Activated T-cell treated with anti-CD3 and anti-CD28 coated beads for 24 hours (primary cell): ENCODE results near the gene KCNH1.

Source experiments
- DNase-seq: peaks from one replicate; pipeline ENCODE4 v3.0.0-alpha.2; 2020; ENCODE audit warnings: low read depth

Gene KCNH1

DNA sequence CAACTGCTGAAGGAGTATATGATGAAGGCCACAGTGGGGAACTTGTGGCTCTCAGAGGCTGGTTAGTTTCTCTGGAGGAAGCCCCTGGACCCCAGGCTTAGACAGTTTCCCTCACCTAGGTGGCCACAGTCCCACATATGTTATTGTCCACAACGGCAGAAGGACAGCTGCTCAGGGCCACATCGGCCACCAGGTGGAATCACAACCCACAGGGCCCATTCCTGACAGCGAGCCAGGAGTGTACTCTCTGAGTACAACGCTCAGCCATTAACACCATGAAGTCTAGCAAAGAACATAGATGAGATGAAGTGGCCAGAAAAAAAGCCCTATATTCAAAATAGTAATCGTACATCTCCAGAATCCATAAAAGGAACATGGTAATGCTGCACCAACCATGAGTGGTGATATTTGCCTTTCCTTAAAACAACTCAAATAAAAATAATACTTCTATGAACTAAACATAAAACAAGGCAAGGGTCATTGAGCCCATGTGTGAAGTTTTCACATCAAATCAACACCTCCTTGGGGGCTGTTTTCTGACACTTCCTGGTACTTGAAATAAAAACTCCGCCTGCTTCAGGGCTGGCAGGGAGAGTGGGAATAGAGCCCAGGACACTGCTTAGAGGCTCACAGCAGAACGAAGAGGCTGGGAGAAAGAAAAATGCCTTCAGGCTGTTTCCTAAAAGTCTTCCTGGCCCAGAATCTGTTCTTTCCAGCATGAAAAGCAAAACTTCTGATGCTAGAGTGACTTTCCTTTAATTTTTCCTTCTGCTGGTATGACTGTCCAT lies 421.9 kb downstream of the KCNH1 start:
- DNase-seq, result no peak

DNA sequence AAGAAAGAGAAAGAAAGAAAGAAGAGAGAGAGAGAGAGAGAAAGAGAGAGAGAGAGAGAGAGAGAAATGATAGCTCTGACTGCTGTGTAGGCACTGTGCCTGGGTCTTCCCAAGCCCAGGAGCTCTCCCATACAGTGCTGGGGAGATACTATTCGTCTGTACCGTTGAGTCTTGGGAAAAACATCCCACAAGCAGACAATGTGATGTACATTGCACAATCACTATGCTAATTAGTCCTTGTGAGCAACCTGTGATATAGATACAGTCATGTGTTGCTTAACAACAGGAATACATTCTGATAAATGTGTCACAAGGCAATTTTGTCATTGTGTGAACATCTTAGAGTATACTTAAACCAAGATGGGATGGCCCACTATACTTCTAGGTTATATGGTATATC lies 424.2 kb downstream of the KCNH1 start:
- DNase-seq, result no peak

DNA sequence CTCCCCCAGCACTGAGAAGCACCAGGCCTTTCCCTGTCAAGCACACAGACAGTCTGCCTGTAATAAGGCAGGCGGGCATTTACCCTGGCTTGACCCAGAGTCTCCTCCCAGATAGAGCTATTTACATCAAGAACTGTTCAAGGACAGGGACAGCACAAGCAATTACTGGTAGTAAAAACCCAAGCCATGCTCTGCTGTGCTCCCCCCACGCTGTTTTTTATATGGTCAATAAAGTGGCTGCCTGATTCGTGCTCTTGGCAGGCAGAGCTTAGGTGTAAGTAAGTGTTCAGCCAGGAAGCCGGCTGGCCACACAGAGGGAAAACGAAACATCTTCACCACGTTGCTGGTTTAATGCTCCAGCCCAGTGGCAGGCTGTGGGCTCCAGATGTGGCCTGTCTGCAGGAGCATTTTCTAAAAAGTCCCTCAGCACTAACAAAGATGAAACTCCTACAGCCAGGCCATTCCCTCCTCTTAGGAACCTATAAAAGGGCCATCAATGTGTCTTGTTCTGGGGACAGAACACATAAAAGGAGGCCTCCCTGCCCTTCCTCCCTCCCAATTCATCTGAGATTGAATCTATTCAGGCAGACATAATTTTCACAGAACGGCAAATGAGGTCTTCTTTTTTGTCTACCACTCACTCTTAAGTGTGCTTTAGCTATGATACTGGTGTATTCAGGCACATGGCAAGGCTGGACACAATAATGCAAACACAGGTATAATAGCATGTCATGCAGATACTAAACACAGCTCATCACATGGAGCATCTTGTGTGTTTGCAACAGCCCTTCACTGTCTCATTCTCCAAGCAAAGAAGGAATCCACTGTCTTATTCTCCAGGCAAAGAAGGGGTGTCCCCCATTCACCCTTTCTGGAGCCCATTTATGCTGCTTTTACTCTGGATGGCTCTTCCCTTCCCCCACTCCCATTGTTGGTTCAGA lies 426.4 kb downstream of the KCNH1 start:
- no peak for DNase-seq

DNA sequence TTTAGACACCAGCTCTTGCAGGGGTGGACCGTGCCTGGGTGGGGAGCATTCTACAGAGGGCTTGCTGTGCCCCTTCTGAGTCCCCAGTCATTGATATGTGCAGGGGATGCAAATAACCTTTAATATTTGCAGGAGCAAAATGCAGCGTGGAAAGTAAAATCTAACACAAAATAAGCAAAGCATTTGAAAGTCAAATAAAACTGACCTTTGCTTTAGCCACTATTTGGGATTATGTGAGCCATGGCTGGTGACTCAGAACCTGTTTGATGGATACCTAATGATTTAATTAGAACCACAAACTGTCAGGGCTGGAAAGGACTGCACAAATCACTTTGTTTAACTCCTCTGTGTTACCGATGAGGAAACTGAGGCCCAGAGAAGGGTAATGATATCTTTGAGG lies 427.7 kb downstream of the KCNH1 start:
- DNase-seq, result no peak

DNA sequence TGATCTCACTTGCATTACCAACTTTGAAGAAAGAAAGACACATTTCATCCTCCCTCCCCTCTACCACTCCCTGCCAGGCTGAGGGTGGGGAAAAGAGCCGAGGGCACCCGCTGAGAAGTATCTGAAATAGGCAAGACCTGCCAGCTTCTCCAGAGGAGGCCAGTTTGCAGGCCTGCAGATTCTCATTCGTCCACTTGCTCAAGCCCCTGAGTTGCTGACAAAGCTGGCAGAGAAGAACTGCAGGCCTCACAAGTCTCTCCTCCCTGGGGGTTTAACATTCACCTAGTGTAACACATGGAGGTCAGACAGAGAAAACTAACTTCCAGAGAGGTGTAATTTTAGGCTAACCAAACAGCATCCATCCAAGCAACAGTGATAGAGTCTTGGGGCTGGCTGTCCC lies 428.9 kb downstream of the KCNH1 start:
- no peak for DNase-seq

DNA sequence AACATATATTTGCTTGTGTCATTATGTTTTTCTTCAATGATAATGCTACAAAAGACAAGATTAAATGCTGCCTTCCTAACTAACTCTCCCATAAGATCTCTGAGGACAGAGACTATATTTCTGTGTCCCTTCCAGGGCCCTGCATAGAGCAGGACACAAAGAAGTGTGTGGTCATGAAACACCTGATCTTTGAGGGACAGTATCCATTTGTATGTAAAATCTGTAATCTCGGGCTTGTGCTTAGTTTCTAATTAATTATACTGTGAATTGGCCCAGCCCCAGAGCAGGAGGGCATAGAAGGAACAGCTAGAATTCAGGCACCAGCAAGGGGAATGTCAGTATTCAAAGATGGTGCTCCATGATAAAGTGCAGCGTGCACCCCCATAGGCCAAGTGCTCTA lies 430.4 kb downstream of the KCNH1 start:
- no peak for DNase-seq

DNA sequence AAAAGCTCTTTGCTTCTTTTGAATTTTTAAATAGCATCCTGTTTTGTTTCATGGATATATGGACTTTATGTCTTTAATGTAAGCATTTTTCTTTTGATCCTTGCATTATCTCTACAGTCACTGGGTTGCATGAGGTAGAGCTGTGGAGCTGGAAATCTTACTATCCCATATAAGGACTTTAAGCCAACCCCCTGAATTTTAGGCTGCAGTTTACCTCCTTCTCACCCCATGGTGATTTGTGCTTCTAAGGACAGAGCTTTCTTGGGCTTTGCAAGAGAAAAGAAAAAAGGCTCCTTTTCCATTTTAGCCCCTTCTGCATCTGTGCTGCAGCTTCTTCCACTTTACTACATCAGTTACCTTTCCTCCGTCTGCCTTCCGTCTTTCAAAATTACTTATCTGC lies 431.4 kb downstream of the KCNH1 start:
- no peak for DNase-seq

DNA sequence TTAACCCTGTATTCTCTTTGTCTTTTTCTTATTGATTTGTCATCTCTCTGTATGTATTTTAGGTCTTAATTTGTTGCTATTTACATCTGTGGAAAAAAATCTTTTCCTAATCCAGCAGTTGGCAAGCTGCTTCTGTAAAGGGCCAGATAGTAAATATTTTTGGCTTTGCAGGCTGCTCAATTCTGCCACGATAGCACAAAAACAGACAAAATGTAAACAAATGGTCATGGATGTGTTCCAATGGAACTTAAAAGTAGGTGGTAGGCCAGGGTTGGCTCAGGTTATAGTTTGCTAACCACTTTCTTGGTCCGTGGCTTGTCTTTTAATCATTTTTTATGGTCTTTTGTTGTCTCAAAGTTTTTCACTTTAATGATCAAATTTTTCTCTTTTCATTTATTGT lies 433.4 kb downstream of the KCNH1 start:
- no peak for DNase-seq

DNA sequence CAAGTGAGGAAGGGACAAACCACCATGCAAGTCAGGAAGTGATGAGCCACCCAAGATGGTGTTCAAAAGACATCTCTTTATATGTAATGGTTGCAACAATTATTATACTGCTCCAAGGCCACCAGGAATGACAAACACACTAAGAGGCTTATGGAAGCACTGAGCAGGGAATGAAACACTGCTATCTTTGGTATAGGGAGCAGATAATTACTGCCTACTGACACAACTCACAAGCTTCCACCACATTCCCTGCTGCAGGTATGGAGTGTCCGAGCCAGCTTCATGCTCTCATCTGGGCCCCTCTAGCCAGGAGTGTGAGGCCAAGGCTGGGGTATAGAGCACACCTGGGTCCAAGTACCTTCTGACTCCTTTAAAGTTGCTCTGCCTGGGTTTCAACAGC lies 433.9 kb downstream of the KCNH1 start:
- no peak for DNase-seq

DNA sequence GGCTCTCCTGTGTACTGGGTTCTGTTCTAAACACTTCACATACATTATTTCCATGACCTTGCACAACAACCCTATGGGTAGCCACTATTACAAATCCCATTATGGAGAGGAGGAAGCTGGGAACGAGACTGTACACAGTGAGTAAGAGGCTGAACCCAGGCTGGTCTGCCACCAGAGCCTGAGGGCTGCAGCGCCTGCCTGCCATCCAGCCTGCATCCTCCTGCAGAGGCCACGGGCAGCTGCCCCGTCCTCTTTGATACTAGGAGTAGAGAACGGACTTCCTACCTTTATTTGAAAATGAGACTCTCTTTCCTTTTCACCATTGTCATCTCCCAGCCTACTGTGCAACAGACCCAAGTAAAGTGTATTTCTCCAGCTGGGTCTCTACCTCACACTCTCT lies 435.3 kb downstream of the KCNH1 start:
- DNase-seq, result no peak

DNA sequence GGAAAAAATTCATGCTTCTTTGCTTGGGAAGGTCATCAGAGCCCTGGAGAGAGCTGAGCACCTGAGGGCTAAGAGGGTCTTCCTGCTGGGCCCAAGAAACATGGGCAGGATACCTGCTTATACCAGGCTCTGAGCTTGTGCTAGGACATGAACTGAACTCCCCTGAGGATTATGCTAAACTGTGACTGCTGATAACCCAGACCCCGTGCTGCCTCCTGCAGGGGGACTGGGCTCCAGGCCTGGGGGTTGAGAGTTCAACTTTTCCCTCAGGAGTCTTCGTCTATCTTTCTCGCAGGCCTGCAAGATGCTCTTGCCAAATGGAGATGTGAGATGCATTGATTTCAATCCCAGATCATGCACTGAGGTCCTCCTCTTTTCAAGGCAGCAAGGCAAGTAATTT lies 436.8 kb downstream of the KCNH1 start:
- DNase-seq, result no peak

DNA sequence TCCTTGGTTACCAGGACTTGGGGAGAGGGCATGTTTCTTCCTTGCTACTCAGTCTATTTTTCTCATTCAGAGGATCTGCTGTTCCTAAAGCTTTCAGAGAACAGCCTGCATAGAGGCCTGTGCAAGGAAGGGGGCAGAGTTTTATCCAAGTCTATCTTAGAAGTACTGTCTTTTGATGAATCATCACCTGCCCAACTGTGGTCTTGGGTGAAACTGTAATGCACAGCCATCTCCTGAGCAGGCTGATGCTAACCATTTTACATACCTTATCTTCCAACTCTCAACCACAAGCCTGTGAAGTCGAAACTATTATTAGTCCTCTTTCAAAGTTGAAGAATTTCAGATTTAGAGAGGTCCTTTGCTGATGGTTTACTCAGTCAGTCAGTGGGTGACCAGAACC lies 437.2 kb downstream of the KCNH1 start:
- no peak for DNase-seq

DNA sequence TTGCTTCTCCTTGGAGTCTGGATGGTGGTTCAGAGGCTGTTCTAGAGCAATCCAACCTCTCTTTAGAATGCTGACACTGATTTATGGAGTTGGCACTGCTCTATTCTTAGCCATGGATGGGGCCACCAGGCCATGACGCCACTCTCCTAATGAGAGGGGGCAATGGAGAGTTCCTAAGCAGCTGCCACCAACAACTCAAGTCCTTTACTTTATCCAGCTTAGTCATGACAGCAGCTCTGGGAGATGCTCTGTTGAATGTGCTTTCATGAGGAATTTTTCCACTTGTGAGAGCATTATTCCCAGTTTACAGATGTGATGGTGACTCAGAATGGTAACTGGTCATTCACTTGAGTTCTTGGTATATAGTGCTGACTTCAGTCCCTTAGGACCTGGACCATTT lies 438.9 kb downstream of the KCNH1 start:
- DNase-seq, result no peak

DNA sequence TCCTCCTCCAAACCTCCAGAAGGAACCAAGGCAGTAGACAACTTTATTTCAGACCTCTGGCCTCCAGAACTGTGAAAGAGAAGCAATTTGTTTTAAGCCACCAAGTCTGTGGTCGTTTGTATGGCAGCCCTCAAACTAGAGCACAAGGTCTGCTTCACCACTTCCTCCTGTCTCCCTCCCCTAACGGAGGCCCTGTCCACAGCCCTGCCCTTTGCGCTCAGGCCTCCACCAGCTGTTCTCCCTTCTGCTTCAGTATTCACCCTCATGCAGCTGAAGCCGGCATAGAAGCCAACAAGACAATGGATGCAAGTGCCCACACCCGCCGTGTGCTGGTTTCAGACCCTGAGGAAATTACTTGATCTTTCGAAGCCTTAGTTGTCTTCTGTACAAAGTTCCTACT lies 441.2 kb downstream of the KCNH1 start:
- DNase-seq, result no peak

DNA sequence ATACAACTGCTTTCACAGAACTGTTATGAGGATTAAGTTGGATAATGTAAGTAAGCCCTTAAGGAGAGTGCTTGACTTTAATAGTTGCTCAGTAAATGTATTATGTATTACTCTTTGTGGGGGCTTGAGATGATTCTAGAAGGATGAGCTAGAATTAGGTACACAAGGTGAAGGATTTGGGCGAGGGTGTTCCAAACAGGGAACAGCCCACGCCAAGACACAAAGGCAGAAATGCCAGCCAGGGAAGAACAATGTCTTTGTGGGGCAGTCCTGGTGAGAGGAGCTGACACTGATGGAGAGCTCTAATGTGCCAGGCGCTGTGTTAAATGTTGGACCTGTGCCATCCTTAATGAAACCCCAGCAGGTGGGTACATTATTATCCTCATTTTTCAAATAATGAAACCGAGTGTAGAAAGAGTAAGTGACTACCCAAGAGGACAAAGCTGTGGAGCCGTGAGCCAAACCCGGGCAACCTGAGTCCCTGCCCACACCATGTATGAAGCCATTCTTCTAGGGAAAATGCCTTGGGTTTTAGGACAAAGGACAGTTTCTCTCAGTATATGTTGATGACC lies 442.8 kb downstream of the KCNH1 start:
- no peak for DNase-seq

DNA sequence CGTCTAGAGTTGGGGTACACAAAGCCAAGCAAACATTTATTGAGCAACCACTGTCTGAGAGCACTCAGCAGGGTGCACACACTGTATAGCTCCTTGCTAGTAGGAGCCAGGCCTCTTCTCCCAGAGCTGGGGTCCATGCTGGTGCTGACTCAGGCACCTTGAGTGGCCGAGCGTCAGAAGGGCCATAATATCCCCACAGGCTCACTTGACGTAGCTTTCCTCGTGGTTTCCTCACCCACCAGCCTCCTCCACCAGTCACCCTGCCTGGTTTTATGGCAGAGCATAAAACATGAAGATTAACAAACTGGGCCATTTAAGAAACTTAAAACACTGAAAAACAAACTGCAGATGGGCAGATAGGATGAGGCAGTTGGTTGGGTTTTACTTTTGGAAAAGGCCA lies 443.7 kb downstream of the KCNH1 start:
- DNase-seq, result no peak

DNA sequence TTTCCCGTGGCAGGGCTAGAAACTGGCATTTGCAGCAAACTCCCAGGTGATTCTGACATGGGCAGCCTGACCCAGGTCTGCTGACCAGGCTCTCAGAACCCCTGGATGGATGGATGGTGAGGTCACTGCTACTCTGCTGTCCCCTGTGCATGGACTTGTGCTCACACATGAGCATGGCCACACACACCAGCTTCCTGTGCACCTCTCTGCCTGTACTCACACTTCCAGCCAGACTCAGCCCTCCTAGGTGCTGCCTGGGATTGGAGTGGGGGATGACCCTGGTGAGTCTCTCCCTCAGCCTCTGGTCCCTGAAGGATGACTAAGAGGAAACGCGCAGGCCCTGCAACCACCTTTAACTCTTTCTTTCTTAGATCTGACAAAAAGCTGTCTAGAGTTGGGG lies 444.1 kb downstream of the KCNH1 start:
- DNase-seq, result no peak

DNA sequence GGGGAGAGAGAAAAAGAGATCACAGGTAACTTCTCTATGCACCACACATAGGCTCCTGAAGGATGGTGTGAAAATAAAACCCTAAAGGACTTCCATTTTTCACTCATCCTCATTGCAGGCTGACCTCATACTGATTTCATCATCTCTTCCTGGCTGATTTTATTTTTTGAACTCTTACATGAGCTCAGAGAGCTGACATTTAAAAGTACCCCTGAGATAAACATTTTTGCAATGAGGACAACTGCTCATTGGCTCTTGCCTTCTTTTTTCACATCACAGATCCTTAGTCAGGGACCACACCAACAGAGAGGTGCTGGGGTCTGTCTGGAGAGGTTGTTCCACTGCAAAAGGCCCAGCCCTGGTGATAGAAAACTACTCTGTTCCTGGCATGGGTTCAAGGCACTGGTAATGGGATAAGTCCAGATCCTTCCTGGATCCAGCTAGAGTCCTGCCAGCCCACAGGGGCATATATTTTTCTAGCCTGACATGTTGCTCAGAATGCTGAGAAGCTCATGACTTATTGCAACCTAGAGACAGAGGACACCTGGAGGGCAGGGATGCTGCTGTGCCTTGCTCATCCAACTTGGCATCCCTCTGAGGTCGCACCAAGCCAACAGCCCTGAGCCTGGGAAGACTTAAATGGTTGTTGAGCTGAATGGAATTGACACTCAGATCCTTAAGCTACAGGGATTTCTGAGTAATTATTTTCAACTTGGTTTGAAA lies 445.3 kb downstream of the KCNH1 start:
- no peak for DNase-seq

DNA sequence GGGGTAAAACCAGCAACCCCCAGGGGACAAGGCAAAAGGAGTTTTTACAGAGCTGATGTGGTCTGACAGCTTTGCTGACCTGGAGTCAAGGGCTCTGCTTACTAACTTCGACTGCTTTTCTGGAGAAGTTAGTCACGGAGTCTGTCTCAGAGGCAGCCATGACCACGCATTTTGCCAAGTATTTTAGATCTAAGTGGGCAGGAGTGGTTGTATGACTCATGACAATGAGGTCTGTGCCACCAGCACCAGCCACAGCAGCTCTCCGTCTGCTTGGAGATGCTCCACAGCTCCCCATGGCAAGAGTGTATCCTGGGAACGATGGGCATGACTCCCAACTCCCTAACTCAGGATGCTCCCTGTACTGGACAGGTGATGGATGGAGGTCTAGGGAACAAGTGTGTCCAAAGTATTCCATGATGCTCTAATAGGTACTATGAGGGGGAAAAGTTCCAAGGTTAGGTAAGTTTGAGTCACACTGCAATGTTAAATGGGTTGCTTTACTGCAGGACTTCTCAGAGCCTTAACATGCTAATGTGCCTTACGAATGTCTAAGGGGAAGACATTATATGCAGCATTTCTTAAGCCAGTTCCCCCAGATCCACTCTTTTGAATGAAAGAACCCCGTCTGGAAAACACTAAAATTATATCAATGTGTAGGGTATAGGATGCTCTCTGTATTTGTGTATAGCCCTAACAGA lies 446.2 kb downstream of the KCNH1 start:
- no peak for DNase-seq

DNA sequence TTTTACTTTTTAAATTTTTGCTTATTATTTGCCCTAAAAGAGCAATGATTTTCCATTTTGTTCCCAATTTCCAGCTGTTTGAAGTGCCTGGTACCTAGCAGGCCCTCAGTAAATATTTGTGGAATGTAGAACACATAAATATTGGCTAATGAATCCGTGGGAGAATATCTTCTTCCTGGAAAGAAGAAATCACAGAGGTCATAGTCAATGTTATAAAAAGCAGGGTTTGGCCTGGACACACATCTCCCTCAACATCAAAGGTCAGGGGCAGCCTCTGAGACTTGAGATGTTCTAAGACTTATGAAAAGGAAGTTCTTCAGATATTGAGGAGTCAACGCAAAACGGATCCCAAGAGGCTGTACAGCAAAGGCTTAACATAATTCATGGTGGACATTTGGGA lies 447.1 kb downstream of the KCNH1 start:
- no peak for DNase-seq

DNA sequence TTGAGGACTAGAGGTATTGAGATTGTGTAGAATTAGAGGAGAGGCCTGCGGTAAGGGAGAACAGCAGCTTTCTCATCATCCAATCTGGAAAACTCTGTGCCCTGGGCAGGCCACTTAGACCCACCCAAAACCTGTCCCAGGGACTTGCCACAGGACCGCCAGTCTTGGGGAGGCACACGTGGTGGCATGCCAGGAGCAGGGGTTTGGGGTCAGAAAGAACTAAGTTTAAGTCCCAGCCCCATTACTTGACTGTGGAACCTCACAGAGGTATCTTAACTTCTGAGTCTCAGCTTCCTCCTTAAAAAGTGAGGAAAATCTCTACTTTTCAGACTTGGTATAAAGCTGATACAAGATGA lies 448.7 kb downstream of the KCNH1 start:
- no peak for DNase-seq
